ENCODE measurements around the gene AAMP. TPM values are rescaled to one million over a fixed set of nuclear protein-coding genes. Genes with fewer than 3 reads are reported as not detected.

AAMP gene
- total RNA-seq, 1 experiment from 2014 or later = 98.7 TPM

- POLR2A ChIA-PET = no interaction called here
- DNase-seq (ENCODE audit: unreplicated experiment) = no peak
- no peaks in the 10 kb centered on the region for H3K9me3 Mint-ChIP-seq (ENCODE audit: unreplicated experiment)
- intact Hi-C loops (cut with micrococcal nuclease) = no loop called here
- H3K4me3 Mint-ChIP-seq (ENCODE audit: unreplicated experiment) = no peak overlapping the region
- CTCF ChIA-PET = interaction anchor here (1.3 kb wide), 1 partner anchor 9 kb away, joined by 4 read pairs; no protein-coding TSS in a partner anchor
- no peaks in the 10 kb centered on the region for H3K4me1 Mint-ChIP-seq (ENCODE audit: insufficient read depth, unreplicated experiment)
- TF ChIP-seq, protein P1, sequence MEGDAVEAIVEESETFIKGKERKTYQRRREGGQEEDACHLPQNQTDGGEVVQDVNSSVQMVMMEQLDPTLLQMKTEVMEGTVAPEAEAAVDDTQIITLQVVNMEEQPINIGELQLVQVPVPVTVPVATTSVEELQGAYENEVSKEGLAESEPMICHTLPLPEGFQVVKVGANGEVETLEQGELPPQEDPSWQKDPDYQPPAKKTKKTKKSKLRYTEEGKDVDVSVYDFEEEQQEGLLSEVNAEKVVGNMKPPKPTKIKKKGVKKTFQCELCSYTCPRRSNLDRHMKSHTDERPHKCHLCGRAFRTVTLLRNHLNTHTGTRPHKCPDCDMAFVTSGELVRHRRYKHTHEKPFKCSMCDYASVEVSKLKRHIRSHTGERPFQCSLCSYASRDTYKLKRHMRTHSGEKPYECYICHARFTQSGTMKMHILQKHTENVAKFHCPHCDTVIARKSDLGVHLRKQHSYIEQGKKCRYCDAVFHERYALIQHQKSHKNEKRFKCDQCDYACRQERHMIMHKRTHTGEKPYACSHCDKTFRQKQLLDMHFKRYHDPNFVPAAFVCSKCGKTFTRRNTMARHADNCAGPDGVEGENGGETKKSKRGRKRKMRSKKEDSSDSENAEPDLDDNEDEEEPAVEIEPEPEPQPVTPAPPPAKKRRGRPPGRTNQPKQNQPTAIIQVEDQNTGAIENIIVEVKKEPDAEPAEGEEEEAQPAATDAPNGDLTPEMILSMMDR (IDR thresholded peaks at IDR 0.05; ENCODE audit: unreplicated experiment) = no peak
- BruUV-seq (replicated peaks) = no TSS peak
- H3K36me3 Mint-ChIP-seq (ENCODE audit: insufficient read depth, unreplicated experiment) = no peaks in the 10 kb centered on the region
- no peaks in the 10 kb centered on the region for H3K27me3 Mint-ChIP-seq (ENCODE audit: insufficient read depth, unreplicated experiment)
- H3K27ac Mint-ChIP-seq (ENCODE audit: low read depth, unreplicated experiment) = no peak overlapping the region
Observed at GRCh38 chr2:218310853-218311540, 41.1 kb upstream of the AAMP start.

- no peaks in the 10 kb centered on the region for H3K9me3 Mint-ChIP-seq (ENCODE audit: unreplicated experiment)
- H3K4me3 Mint-ChIP-seq (ENCODE audit: unreplicated experiment) = no peak overlapping the region
- no peaks in the 10 kb centered on the region for H3K4me1 Mint-ChIP-seq (ENCODE audit: insufficient read depth, unreplicated experiment)
- TF ChIP-seq, protein P1 (IDR thresholded peaks at IDR 0.05; ENCODE audit: unreplicated experiment) = no peak
- BruUV-seq (replicated peaks) = no TSS peak
- H3K27ac Mint-ChIP-seq (ENCODE audit: low read depth, unreplicated experiment) = no peak overlapping the region
- no peak for DNase-seq (ENCODE audit: unreplicated experiment)
- H3K36me3 Mint-ChIP-seq (ENCODE audit: insufficient read depth, unreplicated experiment) = no peaks in the 10 kb centered on the region
- POLR2A ChIA-PET = interaction anchor here (0.7 to 1.7 kb wide), 3 partner anchors 9 to 224 kb away, joined by 3 to 4 read pairs (median 3); no protein-coding TSS in a partner anchor
- intact Hi-C loops (cut with micrococcal nuclease) = no loop called here
- CTCF ChIA-PET = interaction anchor here (0.5 to 2.3 kb wide), 9 partner anchors 8 to 1395 kb away, joined by 3 to 14 read pairs (median 3); partner anchors contain the start of genes CATIP and TMBIM1
- H3K27me3 Mint-ChIP-seq (ENCODE audit: insufficient read depth, unreplicated experiment) = no peaks in the 10 kb centered on the region
Observed at GRCh38 chr2:218307415-218308090, 37.6 kb upstream of the AAMP start.

DNA sequence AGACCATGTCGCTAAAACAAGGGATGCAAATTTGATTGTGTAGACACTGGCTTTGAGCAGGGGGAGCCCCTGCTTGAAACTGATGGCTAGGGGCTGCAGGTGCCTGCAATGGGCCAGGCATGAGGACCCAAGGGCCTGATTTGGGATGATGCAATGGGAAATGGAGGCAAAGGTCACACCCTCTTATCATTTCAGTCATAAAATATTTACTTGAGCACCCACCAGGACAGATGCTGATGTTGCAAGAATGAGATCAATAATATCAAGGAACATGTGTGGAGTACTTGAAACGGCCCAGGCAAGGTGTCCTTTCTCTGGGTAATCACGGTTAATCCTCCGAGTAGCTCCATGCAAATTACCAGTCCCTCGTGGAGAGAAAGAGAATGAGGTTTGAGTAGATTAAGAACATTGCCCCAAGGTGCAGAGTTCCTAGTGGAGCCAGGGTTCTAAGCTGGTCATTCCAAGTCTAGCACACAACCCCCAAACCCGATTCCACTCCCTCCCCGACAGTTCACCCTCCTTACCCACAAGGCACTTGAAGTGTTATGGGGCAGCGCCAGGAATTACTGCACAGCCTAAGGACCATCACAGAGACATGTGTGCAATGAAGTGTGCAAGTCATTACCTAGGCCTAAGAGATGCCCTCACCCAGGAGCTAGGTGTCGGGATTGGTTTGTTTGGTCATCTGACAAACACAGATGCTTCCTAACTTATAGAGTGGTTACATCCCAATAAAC, 36.4 kb upstream of the AAMP start:
- H3K27ac Mint-ChIP-seq (ENCODE audit: low read depth, unreplicated experiment) = no peak overlapping the region
- ChIA-PET CTCF (interaction anchor here (0.7 to 2.3 kb wide), 6 partner anchors 9 to 90 kb away, joined by 3 to 14 read pairs (median 3); partner anchors contain the start of gene CATIP), POLR2A (interaction anchor here (0.6 kb wide), 1 partner anchor 49 kb away, joined by 4 read pairs; no protein-coding TSS in a partner anchor)
- H3K4me1 Mint-ChIP-seq (ENCODE audit: insufficient read depth, unreplicated experiment) = peaks cover 1% of the 10 kb centered on the region
- BruUV-seq (replicated peaks) = no TSS peak
- H3K4me3 Mint-ChIP-seq (ENCODE audit: unreplicated experiment) = no peak overlapping the region
- H3K9me3 Mint-ChIP-seq (ENCODE audit: unreplicated experiment) = no peaks in the 10 kb centered on the region
- TF ChIP-seq, protein P1 (IDR thresholded peaks at IDR 0.05; ENCODE audit: unreplicated experiment) = no peak
- intact Hi-C loops (cut with micrococcal nuclease) = no loop called here
- no peak for DNase-seq (ENCODE audit: unreplicated experiment)
- no peaks in the 10 kb centered on the region for H3K27me3 Mint-ChIP-seq (ENCODE audit: insufficient read depth, unreplicated experiment)
- no peaks in the 10 kb centered on the region for H3K36me3 Mint-ChIP-seq (ENCODE audit: insufficient read depth, unreplicated experiment)

- BruUV-seq (replicated peaks) = no TSS peak
- CTCF ChIA-PET = interaction anchor here (0.6 to 2.3 kb wide), 3 partner anchors 9 to 77 kb away, joined by 4 to 14 read pairs (median 4); partner anchors contain the start of genes CATIP and SLC11A1
- intact Hi-C loops (cut with micrococcal nuclease) = no loop called here
- Mint-ChIP-seq H3K36me3 (ENCODE audit: insufficient read depth, unreplicated experiment) (no peaks in the 10 kb centered on the region), H3K4me3 (ENCODE audit: unreplicated experiment) (no peak overlapping the region), H3K27me3 (ENCODE audit: insufficient read depth, unreplicated experiment) (no peaks in the 10 kb centered on the region), H3K9me3 (ENCODE audit: unreplicated experiment) (no peaks in the 10 kb centered on the region), H3K27ac (ENCODE audit: low read depth, unreplicated experiment) (no peak overlapping the region), H3K4me1 (ENCODE audit: insufficient read depth, unreplicated experiment) (peaks cover 4% of the 10 kb centered on the region)
- TF ChIP-seq, protein P1 (IDR thresholded peaks at IDR 0.05; ENCODE audit: unreplicated experiment) = no peak
- no peak for DNase-seq (ENCODE audit: unreplicated experiment)
- POLR2A ChIA-PET = no interaction called here
Observed at GRCh38 chr2:218305383-218305782, 35.4 kb upstream of the AAMP start.
